ENCODE measurements around the gene CRIP1.

The CRIP1 gene

DNA sequence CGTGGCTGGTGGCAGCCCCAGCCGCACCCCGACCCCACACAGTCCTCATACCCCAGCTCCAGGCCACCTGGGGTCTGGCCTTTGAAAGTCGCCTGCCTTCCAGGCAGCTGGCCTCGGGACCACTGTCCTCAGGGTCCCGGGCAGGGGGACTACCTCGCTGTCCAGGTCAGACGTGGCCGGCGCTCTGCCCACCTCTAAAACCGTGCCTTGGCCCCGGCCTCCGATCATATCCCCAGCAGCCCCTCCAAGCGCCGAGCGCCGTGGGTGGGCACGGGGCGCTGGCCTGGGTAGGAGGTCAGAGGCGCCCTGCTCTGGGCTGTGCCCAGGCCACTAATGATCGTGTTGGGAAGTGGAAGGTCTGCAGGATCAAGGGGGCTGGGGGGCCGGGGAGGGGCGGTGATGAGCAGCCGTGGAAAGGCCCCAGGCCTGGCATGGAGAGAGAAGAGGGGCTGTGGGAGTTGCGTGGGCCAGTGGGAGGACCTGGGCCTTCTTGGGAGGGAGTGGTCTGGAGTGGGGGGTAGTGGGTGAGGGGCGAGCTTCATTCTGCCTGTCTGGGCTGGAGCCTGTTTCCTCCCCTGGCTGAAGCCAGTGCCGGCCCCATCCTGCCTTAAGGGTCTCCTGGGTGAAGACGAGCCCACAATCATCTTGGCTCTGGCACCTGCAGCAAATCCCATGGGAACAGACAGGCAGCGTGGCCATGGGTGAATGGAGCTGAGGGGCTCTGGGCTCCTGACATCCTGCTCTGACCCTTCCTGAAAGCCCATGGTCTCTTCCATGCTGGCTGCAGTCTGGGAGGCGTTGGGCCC lies 44.6 kb downstream of the CRIP1 start:
- no peaks in the 10 kb centered on the region for H3K27me3 ChIP-seq (ENCODE audit: control insufficient read depth, insufficient read depth, low read length)
- H3K4me1 ChIP-seq: peaks cover 6% of the 10 kb centered on the region
- no peak overlapping the region for H3K4me3 ChIP-seq (ENCODE audit: low read depth, low read length)
- no peak overlapping the region for H3K27ac ChIP-seq
- no peaks in the 10 kb centered on the region for H3K36me3 ChIP-seq (ENCODE audit: control insufficient read depth, insufficient read depth, low read length)
- TF ChIP-seq, protein P1, sequence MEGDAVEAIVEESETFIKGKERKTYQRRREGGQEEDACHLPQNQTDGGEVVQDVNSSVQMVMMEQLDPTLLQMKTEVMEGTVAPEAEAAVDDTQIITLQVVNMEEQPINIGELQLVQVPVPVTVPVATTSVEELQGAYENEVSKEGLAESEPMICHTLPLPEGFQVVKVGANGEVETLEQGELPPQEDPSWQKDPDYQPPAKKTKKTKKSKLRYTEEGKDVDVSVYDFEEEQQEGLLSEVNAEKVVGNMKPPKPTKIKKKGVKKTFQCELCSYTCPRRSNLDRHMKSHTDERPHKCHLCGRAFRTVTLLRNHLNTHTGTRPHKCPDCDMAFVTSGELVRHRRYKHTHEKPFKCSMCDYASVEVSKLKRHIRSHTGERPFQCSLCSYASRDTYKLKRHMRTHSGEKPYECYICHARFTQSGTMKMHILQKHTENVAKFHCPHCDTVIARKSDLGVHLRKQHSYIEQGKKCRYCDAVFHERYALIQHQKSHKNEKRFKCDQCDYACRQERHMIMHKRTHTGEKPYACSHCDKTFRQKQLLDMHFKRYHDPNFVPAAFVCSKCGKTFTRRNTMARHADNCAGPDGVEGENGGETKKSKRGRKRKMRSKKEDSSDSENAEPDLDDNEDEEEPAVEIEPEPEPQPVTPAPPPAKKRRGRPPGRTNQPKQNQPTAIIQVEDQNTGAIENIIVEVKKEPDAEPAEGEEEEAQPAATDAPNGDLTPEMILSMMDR (IDR thresholded peaks at IDR 0.05): no peak
- H3K4me2 ChIP-seq (ENCODE audit: low read length): no peak overlapping the region
- no peak overlapping the region for H3K9ac ChIP-seq
- no peak overlapping the region for H2AFZ ChIP-seq
- H3K79me2 ChIP-seq: no peaks in the 10 kb centered on the region
- no peaks in the 10 kb centered on the region for H3K9me3 ChIP-seq (ENCODE audit: control insufficient read depth, low read length)

DNA sequence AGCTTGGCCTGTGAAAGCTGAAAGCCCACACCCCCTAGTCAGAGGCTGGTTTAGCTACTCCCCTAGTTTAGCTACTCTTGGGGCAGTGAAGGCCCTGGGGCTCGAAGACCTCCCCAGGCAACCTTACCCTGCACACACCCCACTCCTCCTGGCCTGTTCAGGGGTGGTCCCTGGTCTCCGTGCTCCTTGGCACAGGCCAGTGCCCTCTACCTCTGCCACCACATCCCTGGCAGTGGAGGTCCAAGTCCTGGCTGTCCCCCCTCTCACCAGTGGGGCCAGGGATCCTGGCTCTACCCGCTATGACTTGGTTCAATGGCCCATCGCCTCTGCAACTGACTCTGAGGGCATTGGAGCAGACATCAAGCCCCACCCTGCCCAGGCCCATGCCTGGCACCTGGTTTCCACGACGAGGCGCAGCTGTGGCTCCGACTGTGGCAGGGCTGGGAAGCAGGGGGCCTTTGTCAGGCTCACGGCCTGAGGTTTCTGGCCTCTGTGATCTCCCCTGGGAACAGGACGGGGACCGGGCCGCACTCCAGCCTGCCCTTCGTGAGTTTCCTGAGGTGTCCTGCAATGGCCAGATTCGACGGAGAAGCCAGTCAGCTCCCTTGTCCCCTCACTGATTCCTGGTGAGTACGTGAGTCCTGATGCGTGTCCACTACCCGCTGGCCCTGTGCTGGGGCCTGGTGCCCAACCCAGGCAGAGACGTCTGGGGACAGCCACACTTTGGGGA lies 45.4 kb downstream of the CRIP1 start:
- Histone ChIP-seq H3K79me2 (no peaks in the 10 kb centered on the region), H3K4me2 (ENCODE audit: low read length) (no peak overlapping the region), H3K9ac (no peak overlapping the region), H3K4me1 (peaks cover 6% of the 10 kb centered on the region), H3K4me3 (ENCODE audit: low read depth, low read length) (no peak overlapping the region), H3K9me3 (ENCODE audit: control insufficient read depth, low read length) (no peaks in the 10 kb centered on the region), H2AFZ (no peak overlapping the region), H3K36me3 (ENCODE audit: control insufficient read depth, insufficient read depth, low read length) (no peaks in the 10 kb centered on the region), H3K27ac (no peak overlapping the region), H3K27me3 (ENCODE audit: control insufficient read depth, insufficient read depth, low read length) (no peaks in the 10 kb centered on the region)
- TF ChIP-seq, protein P1 (IDR thresholded peaks at IDR 0.05): no peak

DNA sequence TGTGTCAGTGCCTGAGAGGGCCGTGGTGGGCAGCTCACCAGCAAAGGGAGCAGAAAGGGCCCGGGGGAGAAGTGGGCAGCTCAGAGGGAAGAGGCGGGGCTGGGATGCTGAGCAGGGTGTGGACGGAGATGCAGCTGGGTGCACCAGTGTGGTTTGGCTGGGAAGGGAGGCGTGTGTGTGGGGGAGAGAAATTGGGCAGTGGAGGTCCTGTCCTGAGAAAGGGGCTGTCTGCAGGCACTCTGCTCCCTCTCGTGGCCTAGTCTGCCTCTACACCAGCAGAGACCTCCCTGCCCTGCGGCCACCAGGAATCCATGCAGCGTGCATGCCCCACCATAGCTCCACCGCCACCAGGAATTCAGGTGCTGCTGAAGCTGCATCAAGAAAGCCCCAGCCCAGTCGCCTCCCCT lies 46.1 kb downstream of the CRIP1 start:
- H3K4me2 ChIP-seq (ENCODE audit: low read length): no peak overlapping the region
- no peaks in the 10 kb centered on the region for H3K27me3 ChIP-seq (ENCODE audit: control insufficient read depth, insufficient read depth, low read length)
- no peaks in the 10 kb centered on the region for H3K79me2 ChIP-seq
- TF ChIP-seq, protein P1 (IDR thresholded peaks at IDR 0.05): no peak
- H3K27ac ChIP-seq: no peak overlapping the region
- no peaks in the 10 kb centered on the region for H3K9me3 ChIP-seq (ENCODE audit: control insufficient read depth, low read length)
- no peak overlapping the region for H3K9ac ChIP-seq
- peaks cover 2% of the 10 kb centered on the region for H3K4me1 ChIP-seq
- H2AFZ ChIP-seq: no peak overlapping the region
- no peak overlapping the region for H3K4me3 ChIP-seq (ENCODE audit: low read depth, low read length)
- H3K36me3 ChIP-seq (ENCODE audit: control insufficient read depth, insufficient read depth, low read length): no peaks in the 10 kb centered on the region

DNA sequence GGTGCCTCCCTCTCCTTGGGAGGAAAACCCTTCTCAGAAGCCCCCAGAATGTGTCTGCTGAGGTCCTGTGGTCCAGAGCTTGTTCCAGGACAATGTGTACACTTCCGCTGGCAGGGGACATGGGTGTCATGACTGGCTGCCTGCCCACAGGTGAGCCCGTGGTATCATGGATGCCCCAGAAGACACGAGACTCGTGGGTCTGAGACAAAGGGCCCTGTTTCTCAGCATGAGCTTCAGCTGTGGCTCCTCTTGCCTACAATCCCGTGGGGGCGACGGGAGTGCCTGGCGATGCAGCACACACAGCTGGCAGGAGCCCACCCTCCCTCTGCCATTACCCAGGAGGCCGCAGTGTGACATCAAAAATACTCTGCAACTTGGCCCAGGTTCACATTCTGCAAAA lies 46.7 kb downstream of the CRIP1 start:
- Histone ChIP-seq H3K79me2 (no peaks in the 10 kb centered on the region), H3K9me3 (ENCODE audit: control insufficient read depth, low read length) (no peaks in the 10 kb centered on the region), H3K4me3 (ENCODE audit: low read depth, low read length) (no peak overlapping the region), H3K36me3 (ENCODE audit: control insufficient read depth, insufficient read depth, low read length) (no peaks in the 10 kb centered on the region), H3K27ac (no peak overlapping the region), H3K4me1 (no peaks in the 10 kb centered on the region), H3K9ac (no peak overlapping the region), H2AFZ (no peak overlapping the region), H3K4me2 (ENCODE audit: low read length) (no peak overlapping the region), H3K27me3 (ENCODE audit: control insufficient read depth, insufficient read depth, low read length) (no peaks in the 10 kb centered on the region)
- TF ChIP-seq, protein P1 (IDR thresholded peaks at IDR 0.05): no peak
